ENCODE results near the gene MBP.
"Not testable (repeated sequence)": the region's sequence is repeated elsewhere in the genome, so short reads cannot be mapped to it uniquely, and the experiment has no call there.

The MBP gene

GRCh38 chr18:76990343-76991020 is 142.1 kb downstream of the MBP start:
- not testable (repeated sequence) for H3K4me1 ChIP-seq (ENCODE audit: control insufficient read depth, insufficient read depth, low read length); H3K27me3 ChIP-seq (ENCODE audit: control insufficient read depth, insufficient read depth, low read length, poor library complexity, severe bottlenecking)

GRCh38 chr18:76989647-76990190 is 142.9 kb downstream of the MBP start:
- 94 to 96% methylated on average over 28 of the region's 28 CpGs for WGBS, 2 experiments

More at GRCh38 chr18:76990343-76991020, 142.1 kb downstream of the MBP start:
- not testable (repeated sequence) for H3K9me3 ChIP-seq (ENCODE audit: control insufficient read depth, low read length); H3K36me3 ChIP-seq (ENCODE audit: control insufficient read depth, insufficient read depth, low read length); H3K27ac ChIP-seq (ENCODE audit: insufficient read depth, low read depth, low read length, poor library complexity, severe bottlenecking); H3K4me3 ChIP-seq (ENCODE audit: insufficient read depth, low read depth, low read length)
- 83 to 84% methylated on average over 8 of the region's 8 CpGs for WGBS, 2 experiments

GRCh38 chr18:76988827-76989646 is 143.5 kb downstream of the MBP start:
- Histone ChIP-seq H3K27me3 (ENCODE audit: control insufficient read depth, insufficient read depth, low read length, poor library complexity, severe bottlenecking) (no peaks in the 10 kb centered on the region), H3K9me3 (ENCODE audit: control insufficient read depth, low read length) (no peaks in the 10 kb centered on the region), H3K27ac (ENCODE audit: insufficient read depth, low read depth, low read length, poor library complexity, severe bottlenecking) (no peak overlapping the region), H3K4me3 (ENCODE audit: insufficient read depth, low read depth, low read length) (no peak overlapping the region), H3K4me1 (ENCODE audit: control insufficient read depth, insufficient read depth, low read length) (peaks cover 5% of the 10 kb centered on the region), H3K36me3 (ENCODE audit: control insufficient read depth, insufficient read depth, low read length) (no peaks in the 10 kb centered on the region)
- 95% methylated on average over 29 of the region's 29 CpGs for WGBS, 2 experiments

More at GRCh38 chr18:76989647-76990190, 142.9 kb downstream of the MBP start:
- Histone ChIP-seq H3K27me3 (ENCODE audit: control insufficient read depth, insufficient read depth, low read length, poor library complexity, severe bottlenecking) (no peaks in the 10 kb centered on the region), H3K9me3 (ENCODE audit: control insufficient read depth, low read length) (no peaks in the 10 kb centered on the region), H3K4me1 (ENCODE audit: control insufficient read depth, insufficient read depth, low read length) (peaks cover 5% of the 10 kb centered on the region), H3K27ac (ENCODE audit: insufficient read depth, low read depth, low read length, poor library complexity, severe bottlenecking) (no peak overlapping the region), H3K4me3 (ENCODE audit: insufficient read depth, low read depth, low read length) (no peak overlapping the region), H3K36me3 (ENCODE audit: control insufficient read depth, insufficient read depth, low read length) (no peaks in the 10 kb centered on the region)

- Histone ChIP-seq H3K27me3 (ENCODE audit: control insufficient read depth, insufficient read depth, low read length, poor library complexity, severe bottlenecking) (no peaks in the 10 kb centered on the region), H3K9me3 (ENCODE audit: control insufficient read depth, low read length) (no peaks in the 10 kb centered on the region), H3K4me1 (ENCODE audit: control insufficient read depth, insufficient read depth, low read length) (peaks cover 5% of the 10 kb centered on the region), H3K27ac (ENCODE audit: insufficient read depth, low read depth, low read length, poor library complexity, severe bottlenecking) (no peak overlapping the region), H3K36me3 (ENCODE audit: control insufficient read depth, insufficient read depth, low read length) (no peaks in the 10 kb centered on the region), H3K4me3 (ENCODE audit: insufficient read depth, low read depth, low read length) (no peak overlapping the region)
- WGBS, 2 experiments = 92% methylated on average over 27 of the region's 27 CpGs
These were observed 144.4 kb downstream of the MBP start for GRCh38 chr18:76988031-76988826.

- 92 to 96% methylated on average over 7 of the region's 7 CpGs for WGBS, 2 experiments
- H3K27ac ChIP-seq (ENCODE audit: insufficient read depth, low read depth, low read length, poor library complexity, severe bottlenecking) = no peak overlapping the region
- H3K36me3 ChIP-seq (ENCODE audit: control insufficient read depth, insufficient read depth, low read length) = no peaks in the 10 kb centered on the region
- H3K4me3 ChIP-seq (ENCODE audit: insufficient read depth, low read depth, low read length) = no peak overlapping the region
- no peaks in the 10 kb centered on the region for H3K9me3 ChIP-seq (ENCODE audit: control insufficient read depth, low read length)
- no peaks in the 10 kb centered on the region for H3K27me3 ChIP-seq (ENCODE audit: control insufficient read depth, insufficient read depth, low read length, poor library complexity, severe bottlenecking)
- H3K4me1 ChIP-seq (ENCODE audit: control insufficient read depth, insufficient read depth, low read length) = peaks cover 7% of the 10 kb centered on the region
These were observed 146.2 kb downstream of the MBP start for GRCh38 chr18:76986406-76986805.

- Histone ChIP-seq H3K27ac (ENCODE audit: insufficient read depth, low read depth, low read length, poor library complexity, severe bottlenecking) (no peak overlapping the region), H3K36me3 (ENCODE audit: control insufficient read depth, insufficient read depth, low read length) (no peaks in the 10 kb centered on the region), H3K9me3 (ENCODE audit: control insufficient read depth, low read length) (no peaks in the 10 kb centered on the region), H3K27me3 (ENCODE audit: control insufficient read depth, insufficient read depth, low read length, poor library complexity, severe bottlenecking) (no peaks in the 10 kb centered on the region), H3K4me1 (ENCODE audit: control insufficient read depth, insufficient read depth, low read length) (peaks cover 8% of the 10 kb centered on the region), H3K4me3 (ENCODE audit: insufficient read depth, low read depth, low read length) (no peak overlapping the region)
- WGBS, 2 experiments = 98% methylated on average over 9 of the region's 9 CpGs
These were observed 146.7 kb downstream of the MBP start for GRCh38 chr18:76985951-76986236.

- H3K4me1 ChIP-seq (ENCODE audit: control insufficient read depth, insufficient read depth, low read length) = peaks cover 14% of the 10 kb centered on the region
- H3K27me3 ChIP-seq (ENCODE audit: control insufficient read depth, insufficient read depth, low read length, poor library complexity, severe bottlenecking) = no peaks in the 10 kb centered on the region
- H3K36me3 ChIP-seq (ENCODE audit: control insufficient read depth, insufficient read depth, low read length) = no peaks in the 10 kb centered on the region
- no peak overlapping the region for H3K27ac ChIP-seq (ENCODE audit: insufficient read depth, low read depth, low read length, poor library complexity, severe bottlenecking)
- WGBS, 2 experiments = 94 to 96% methylated on average over 27 of the region's 27 CpGs
- no peak overlapping the region for H3K4me3 ChIP-seq (ENCODE audit: insufficient read depth, low read depth, low read length)
- no peaks in the 10 kb centered on the region for H3K9me3 ChIP-seq (ENCODE audit: control insufficient read depth, low read length)
These were observed 147.2 kb downstream of the MBP start for GRCh38 chr18:76985156-76985950.

GRCh38 chr18:76984193-76985155 is 148.1 kb downstream of the MBP start:
- Histone ChIP-seq H3K4me1 (ENCODE audit: control insufficient read depth, insufficient read depth, low read length) (peaks cover 17% of the 10 kb centered on the region), H3K27me3 (ENCODE audit: control insufficient read depth, insufficient read depth, low read length, poor library complexity, severe bottlenecking) (no peaks in the 10 kb centered on the region), H3K36me3 (ENCODE audit: control insufficient read depth, insufficient read depth, low read length) (no peaks in the 10 kb centered on the region), H3K9me3 (ENCODE audit: control insufficient read depth, low read length) (no peaks in the 10 kb centered on the region), H3K4me3 (ENCODE audit: insufficient read depth, low read depth, low read length) (no peak overlapping the region), H3K27ac (ENCODE audit: insufficient read depth, low read depth, low read length, poor library complexity, severe bottlenecking) (no peak overlapping the region)
- WGBS, 2 experiments = 94% methylated on average over 40 of the region's 40 CpGs

- H3K27me3 ChIP-seq (ENCODE audit: control insufficient read depth, insufficient read depth, low read length, poor library complexity, severe bottlenecking) = no peaks in the 10 kb centered on the region
- H3K9me3 ChIP-seq (ENCODE audit: control insufficient read depth, low read length) = no peaks in the 10 kb centered on the region
- WGBS, 2 experiments = 64 to 68% methylated on average over 10 of the region's 10 CpGs
- H3K4me1 ChIP-seq (ENCODE audit: control insufficient read depth, insufficient read depth, low read length) = peaks cover 17% of the 10 kb centered on the region
- H3K27ac ChIP-seq (ENCODE audit: insufficient read depth, low read depth, low read length, poor library complexity, severe bottlenecking) = no peak overlapping the region
- H3K36me3 ChIP-seq (ENCODE audit: control insufficient read depth, insufficient read depth, low read length) = no peaks in the 10 kb centered on the region
- no peak overlapping the region for H3K4me3 ChIP-seq (ENCODE audit: insufficient read depth, low read depth, low read length)
These were observed 149.0 kb downstream of the MBP start for GRCh38 chr18:76983613-76984051.
